Erythroblast (primary cell): ENCODE results near the gene CD58.

ENCODE experiments used
- DNase-seq, 2 experiments: peaks; one replicate each; lab custom pipeline; 2025; lab: John Stamatoyannopoulos, UW
- GATA1 ChIP-seq: IDR thresholded peaks from 2 replicates; pipeline ENCODE4 v1.6.1; 2011; ENCODE audit warnings: low read depth, mild to moderate bottlenecking, control low read depth, low read length, moderate library complexity
- POLR2A ChIP-seq: IDR thresholded peaks from 2 replicates; pipeline ENCODE4 v1.6.1; 2011; ENCODE audit warnings: mild to moderate bottlenecking, low read length

Gene CD58

GRCh38 chr1:116514708-116515525, 55.9 kb downstream of the CD58 start:
- DNase-seq, result no peak
- TF ChIP-seq POLR2A (no peak), GATA1 (no peak)

- no peak for TF ChIP-seq GATA1
- TF ChIP-seq POLR2A, result no peak
- DNase-seq, result no peak
Observed at GRCh38 chr1:116513956-116514355, 56.9 kb downstream of the CD58 start.

GRCh38 chr1:116511459-116512019, 59.3 kb downstream of the CD58 start:
- no peak for TF ChIP-seq POLR2A
- no peak for TF ChIP-seq GATA1
- DNase-seq, result no peak

GRCh38 chr1:116510361-116510760, 60.5 kb downstream of the CD58 start:
- TF ChIP-seq GATA1, result no peak
- no peak for TF ChIP-seq POLR2A
- peak; percentile 35 to 36 for DNase-seq

GRCh38 chr1:116508984-116509980, 61.5 kb downstream of the CD58 start:
- TF ChIP-seq GATA1 (no peak), POLR2A (peak; percentile 73)
- DNase-seq, result peak; percentile 89 to 92

- TF ChIP-seq GATA1, result no peak
- TF ChIP-seq POLR2A, result no peak
- DNase-seq, result peak; percentile 62 to 65
Observed at GRCh38 chr1:116508085-116508983, 62.5 kb downstream of the CD58 start.

- TF ChIP-seq GATA1 (no peak), POLR2A (no peak)
- DNase-seq, result no peak
Observed at GRCh38 chr1:116507631-116508030, 63.2 kb downstream of the CD58 start.

- DNase-seq, result peak; percentile 73 to 85
- TF ChIP-seq POLR2A, result peak; percentile 44
- no peak for TF ChIP-seq GATA1
Observed at GRCh38 chr1:116506132-116507004, 64.5 kb downstream of the CD58 start.

GRCh38 chr1:116504308-116505156, 66.3 kb downstream of the CD58 start:
- DNase-seq, result peak; percentile 97 to 98
- TF ChIP-seq POLR2A (peak; percentile 89), GATA1 (no peak)

- peak; percentile 95 to 98 for DNase-seq
- TF ChIP-seq POLR2A (no peak), GATA1 (peak; percentile 59)
Observed at GRCh38 chr1:116503546-116504307, 67.1 kb downstream of the CD58 start.

- TF ChIP-seq GATA1 (no peak), POLR2A (no peak)
- DNase-seq, result peak; percentile 64 to 78
Observed at GRCh38 chr1:116502671-116503314, 68.0 kb downstream of the CD58 start.
